ENCODE results near the gene EIF3A. TPM values are rescaled to one million over a fixed set of nuclear protein-coding genes. Genes with fewer than 3 reads are reported as not detected.

Gene EIF3A
- total and polyA plus RNA-seq, 4 donors: 27.5 to 88.9 (median 47.6) TPM

- DNase-seq (ENCODE audit: low spot score): no peak
- no peaks in the 10 kb centered on the region for H3K9me3 ChIP-seq (ENCODE audit: control insufficient read depth in 4 of 4, low read length in 3 of 4)
These were observed 78.7 kb downstream of the EIF3A start for GRCh38 chr10:119001717-119002500.

GRCh38 chr10:118998183-118998582 is 82.4 kb downstream of the EIF3A start:
- H3K27ac ChIP-seq (ENCODE audit: low read depth in 1 of 2, low read length in 2 of 2): no peak overlapping the region
- DNase-seq (ENCODE audit: low spot score): no peak
- H3K4me1 ChIP-seq (ENCODE audit: control insufficient read depth in 4 of 4, insufficient read depth in 4 of 4, low read length in 3 of 4): peaks cover 0 to 3% (median under 1%) of the 10 kb centered on the region in 4 donors
- WGBS: 91% methylated on average over 5 of the region's 5 CpGs
- H3K9me3 ChIP-seq (ENCODE audit: control insufficient read depth in 4 of 4, low read length in 3 of 4): no peaks in the 10 kb centered on the region
- H3K4me3 ChIP-seq (ENCODE audit: low read depth in 1 of 3, low read length in 3 of 3): no peak overlapping the region
- H3K27me3 ChIP-seq (ENCODE audit: control insufficient read depth in 4 of 4, insufficient read depth in 4 of 4, low read length in 3 of 4): no peaks in the 10 kb centered on the region
- no peaks in the 10 kb centered on the region for H3K36me3 ChIP-seq (ENCODE audit: control insufficient read depth in 4 of 4, insufficient read depth in 3 of 4, low read depth in 1 of 4, low read length in 3 of 4)
- no peak overlapping the region for H3K9ac ChIP-seq (ENCODE audit: low read depth in 1 of 2, low read length in 2 of 2)
- TF ChIP-seq RAD21 (IDR thresholded peaks at IDR 0.05) (no peak), EGR1 (IDR thresholded peaks at IDR 0.05; ENCODE audit: low read depth in 2 of 2) (no peak), CTCF (IDR thresholded peaks at IDR 0.05; ENCODE audit: low read depth, low read length, missing input control) (no peak), SP1 (IDR thresholded peaks at IDR 0.05) (no peak), YY1 (IDR thresholded peaks at IDR 0.05) (no peak), NR2F2 (IDR thresholded peaks at IDR 0.05) (no peak), TAF1 (conservative IDR thresholded peaks at IDR 0.05) (no peak), GABPA (IDR thresholded peaks at IDR 0.05 in 1 of 2, conservative IDR thresholded peaks at IDR 0.05 in 1 of 2) (no peak), HNF4G (IDR thresholded peaks at IDR 0.05) (no peak), MAX (IDR thresholded peaks at IDR 0.05) (no peak), ZBTB33 (IDR thresholded peaks at IDR 0.05) (no peak), ATF3 (IDR thresholded peaks at IDR 0.05) (no peak), REST (IDR thresholded peaks at IDR 0.05) (no peak), JUND (IDR thresholded peaks at IDR 0.05) (no peak), HNF4A (conservative IDR thresholded peaks at IDR 0.05) (no peak), FOXA1 (IDR thresholded peaks at IDR 0.05) (no peak), FOXA2 (IDR thresholded peaks at IDR 0.05) (no peak), RXRA (IDR thresholded peaks at IDR 0.05) (no peak)

More at GRCh38 chr10:119001717-119002500, 78.7 kb downstream of the EIF3A start:
- no peak for TF ChIP-seq RXRA (IDR thresholded peaks at IDR 0.05)
- Histone ChIP-seq H3K9ac (ENCODE audit: low read depth in 1 of 2, low read length in 2 of 2) (no peak overlapping the region), H3K27me3 (ENCODE audit: control insufficient read depth in 4 of 4, insufficient read depth in 4 of 4, low read length in 3 of 4) (peaks cover 0 to 2% (median 0%) of the 10 kb centered on the region in 4 donors), H3K4me3 (ENCODE audit: low read depth in 1 of 3, low read length in 3 of 3) (no peak overlapping the region), H3K4me1 (ENCODE audit: control insufficient read depth in 4 of 4, insufficient read depth in 4 of 4, low read length in 3 of 4) (peaks cover 0 to 3% (median under 1%) of the 10 kb centered on the region in 4 donors), H3K36me3 (ENCODE audit: control insufficient read depth in 4 of 4, insufficient read depth in 3 of 4, low read depth in 1 of 4, low read length in 3 of 4) (no peaks in the 10 kb centered on the region), H3K27ac (ENCODE audit: low read depth in 1 of 2, low read length in 2 of 2) (no peak overlapping the region)
- WGBS: 92% methylated on average over 10 of the region's 10 CpGs

All from liver (tissue), 9 donors.